Measurements from ENCODE around the gene UGGT1. TPM values are rescaled to one million over a fixed set of nuclear protein-coding genes. Genes with fewer than 3 reads are reported as not detected.

The UGGT1 gene
- total and polyA plus RNA-seq, 9 of the 15 experiments (the other 6 are each of a cell fraction or from before 2014, with no cell fraction given): 5.1 to 56.4 (median 37.9) TPM

DNA sequence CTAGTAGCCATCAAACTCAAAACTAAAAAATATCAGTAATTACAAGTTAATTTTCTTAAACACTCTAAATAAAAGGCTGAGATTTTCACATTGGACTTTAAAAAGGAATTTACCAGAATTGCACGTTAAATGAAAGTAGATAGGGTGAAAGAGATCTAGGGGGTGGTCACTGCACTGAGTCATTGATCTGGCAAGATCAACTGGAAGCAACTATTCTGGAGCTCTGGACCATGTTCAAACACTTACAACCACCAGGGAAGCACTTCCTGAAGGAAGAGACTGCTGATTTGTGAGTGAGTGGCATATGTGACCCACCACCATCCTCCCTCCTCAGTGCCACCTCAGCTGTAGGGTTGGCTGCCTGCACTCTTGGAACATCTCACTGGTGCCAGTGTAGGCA, 111.8 kb downstream of the UGGT1 start:
- CTCF ChIA-PET (ENCODE audit: low intra/inter-chr PET ratio): no interaction called here
- H4K20me1 ChIP-seq (replicated peaks; ENCODE audit: control insufficient read depth, insufficient read depth, low read length): no peaks in the 10 kb centered on the region
- H2AFZ ChIP-seq (ENCODE audit: low read depth, low read length): no peak overlapping the region
- in situ Hi-C loops (cut with MboI) (no loop called here), intact Hi-C loops (cut with micrococcal nuclease) (no loop called here)
- H3K9me3 ChIP-seq (replicated peaks; ENCODE audit: control insufficient read depth, insufficient read depth, low read depth, low read length): no peaks in the 10 kb centered on the region
- H3K79me2 ChIP-seq (ENCODE audit: control insufficient read depth, insufficient read depth, low read length): no peaks in the 10 kb centered on the region
- no peaks in the 10 kb centered on the region for H3K9me1 ChIP-seq (ENCODE audit: control insufficient read depth, insufficient read depth, low read length)
- no peak overlapping the region for H3K4me3 ChIP-seq
- H3K9ac ChIP-seq (ENCODE audit: insufficient read depth in 1 of 2, low read depth in 2 of 2, low read length in 2 of 2): no peak overlapping the region
- H3K4me2 ChIP-seq (ENCODE audit: insufficient read depth, low read length): no peak overlapping the region
- POLR2A ChIA-PET: no interaction called here
- ATAC-seq (no peak), DNase-seq (ENCODE audit: extremely low read depth in 1 of 4, low spot score in 3 of 4) (no peak), FAIRE-seq (no peak)
- no peaks in the 10 kb centered on the region; a peak in 1 of 5 replicates for H3K4me1 ChIP-seq (replicated peaks in 1 of 2; ENCODE audit: control insufficient read depth in 2 of 2, insufficient read depth in 2 of 2, low read length in 2 of 2)
- no peak overlapping the region for H3K27ac ChIP-seq (ENCODE audit: extremely low read depth, low read depth, low read length)
- no peaks in the 10 kb centered on the region for H3K36me3 ChIP-seq (ENCODE audit: control insufficient read depth, insufficient read depth, low read length)
- TF ChIP-seq BCOR (IDR thresholded peaks at IDR 0.05) (no peak), IFI16 (CRISPR knock-in tag; IDR thresholded peaks at IDR 0.05) (no peak), L3MBTL2 (IDR thresholded peaks at IDR 0.05) (no peak), TEAD4 (IDR thresholded peaks at IDR 0.05; ENCODE audit: low read length) (no peak), TEAD4 (CRISPR knock-in tag; IDR thresholded peaks at IDR 0.05; ENCODE audit: borderline replicate concordance) (no peak), ZNF124 (CRISPR knock-in tag; IDR thresholded peaks at IDR 0.05) (no peak), MCM5 (IDR thresholded peaks at IDR 0.05; ENCODE audit: low read depth) (no peak), SMC3 (conservative IDR thresholded peaks at IDR 0.05; ENCODE audit: insufficient read depth, low read depth, low read length) (no peak), MECOM (CRISPR knock-in tag; IDR thresholded peaks at IDR 0.05) (no peak), ZNF780A (CRISPR knock-in tag; IDR thresholded peaks at IDR 0.05) (no peak), IRF2 (CRISPR knock-in tag; IDR thresholded peaks at IDR 0.05) (no peak)
- TF ChIP-seq, protein P1, sequence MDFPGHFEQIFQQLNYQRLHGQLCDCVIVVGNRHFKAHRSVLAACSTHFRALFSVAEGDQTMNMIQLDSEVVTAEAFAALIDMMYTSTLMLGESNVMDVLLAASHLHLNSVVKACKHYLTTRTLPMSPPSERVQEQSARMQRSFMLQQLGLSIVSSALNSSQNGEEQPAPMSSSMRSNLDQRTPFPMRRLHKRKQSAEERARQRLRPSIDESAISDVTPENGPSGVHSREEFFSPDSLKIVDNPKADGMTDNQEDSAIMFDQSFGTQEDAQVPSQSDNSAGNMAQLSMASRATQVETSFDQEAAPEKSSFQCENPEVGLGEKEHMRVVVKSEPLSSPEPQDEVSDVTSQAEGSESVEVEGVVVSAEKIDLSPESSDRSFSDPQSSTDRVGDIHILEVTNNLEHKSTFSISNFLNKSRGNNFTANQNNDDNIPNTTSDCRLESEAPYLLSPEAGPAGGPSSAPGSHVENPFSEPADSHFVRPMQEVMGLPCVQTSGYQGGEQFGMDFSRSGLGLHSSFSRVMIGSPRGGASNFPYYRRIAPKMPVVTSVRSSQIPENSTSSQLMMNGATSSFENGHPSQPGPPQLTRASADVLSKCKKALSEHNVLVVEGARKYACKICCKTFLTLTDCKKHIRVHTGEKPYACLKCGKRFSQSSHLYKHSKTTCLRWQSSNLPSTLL (IDR thresholded peaks at IDR 0.05): no peak
- TF ChIP-seq, protein P2, sequence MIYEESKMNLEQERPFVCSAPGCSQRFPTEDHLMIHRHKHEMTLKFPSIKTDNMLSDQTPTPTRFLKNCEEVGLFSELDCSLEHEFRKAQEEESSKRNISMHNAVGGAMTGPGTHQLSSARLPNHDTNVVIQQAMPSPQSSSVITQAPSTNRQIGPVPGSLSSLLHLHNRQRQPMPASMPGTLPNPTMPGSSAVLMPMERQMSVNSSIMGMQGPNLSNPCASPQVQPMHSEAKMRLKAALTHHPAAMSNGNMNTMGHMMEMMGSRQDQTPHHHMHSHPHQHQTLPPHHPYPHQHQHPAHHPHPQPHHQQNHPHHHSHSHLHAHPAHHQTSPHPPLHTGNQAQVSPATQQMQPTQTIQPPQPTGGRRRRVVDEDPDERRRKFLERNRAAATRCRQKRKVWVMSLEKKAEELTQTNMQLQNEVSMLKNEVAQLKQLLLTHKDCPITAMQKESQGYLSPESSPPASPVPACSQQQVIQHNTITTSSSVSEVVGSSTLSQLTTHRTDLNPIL (CRISPR knock-in tag; IDR thresholded peaks at IDR 0.05): no peak
- TF ChIP-seq, protein P3, sequence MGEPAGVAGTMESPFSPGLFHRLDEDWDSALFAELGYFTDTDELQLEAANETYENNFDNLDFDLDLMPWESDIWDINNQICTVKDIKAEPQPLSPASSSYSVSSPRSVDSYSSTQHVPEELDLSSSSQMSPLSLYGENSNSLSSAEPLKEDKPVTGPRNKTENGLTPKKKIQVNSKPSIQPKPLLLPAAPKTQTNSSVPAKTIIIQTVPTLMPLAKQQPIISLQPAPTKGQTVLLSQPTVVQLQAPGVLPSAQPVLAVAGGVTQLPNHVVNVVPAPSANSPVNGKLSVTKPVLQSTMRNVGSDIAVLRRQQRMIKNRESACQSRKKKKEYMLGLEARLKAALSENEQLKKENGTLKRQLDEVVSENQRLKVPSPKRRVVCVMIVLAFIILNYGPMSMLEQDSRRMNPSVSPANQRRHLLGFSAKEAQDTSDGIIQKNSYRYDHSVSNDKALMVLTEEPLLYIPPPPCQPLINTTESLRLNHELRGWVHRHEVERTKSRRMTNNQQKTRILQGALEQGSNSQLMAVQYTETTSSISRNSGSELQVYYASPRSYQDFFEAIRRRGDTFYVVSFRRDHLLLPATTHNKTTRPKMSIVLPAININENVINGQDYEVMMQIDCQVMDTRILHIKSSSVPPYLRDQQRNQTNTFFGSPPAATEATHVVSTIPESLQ (CRISPR knock-in tag; IDR thresholded peaks at IDR 0.05): no peak
- no TSS peak for BruUV-seq (replicated peaks)
- WGBS (ENCODE audit: insufficient coverage, low coverage, missing lambda C conversion rate): 0% methylated on average over 1 of the region's 1 CpG
- H3K27me3 ChIP-seq (ENCODE audit: control insufficient read depth in 2 of 2, insufficient read depth in 2 of 2, low read length in 2 of 2): peaks cover 0 to 11% of the 10 kb centered on the region in 2 experiments; a peak in 2 of 5 replicates
